ENCODE measurements around the gene RAB31.

Gene RAB31

DNA sequence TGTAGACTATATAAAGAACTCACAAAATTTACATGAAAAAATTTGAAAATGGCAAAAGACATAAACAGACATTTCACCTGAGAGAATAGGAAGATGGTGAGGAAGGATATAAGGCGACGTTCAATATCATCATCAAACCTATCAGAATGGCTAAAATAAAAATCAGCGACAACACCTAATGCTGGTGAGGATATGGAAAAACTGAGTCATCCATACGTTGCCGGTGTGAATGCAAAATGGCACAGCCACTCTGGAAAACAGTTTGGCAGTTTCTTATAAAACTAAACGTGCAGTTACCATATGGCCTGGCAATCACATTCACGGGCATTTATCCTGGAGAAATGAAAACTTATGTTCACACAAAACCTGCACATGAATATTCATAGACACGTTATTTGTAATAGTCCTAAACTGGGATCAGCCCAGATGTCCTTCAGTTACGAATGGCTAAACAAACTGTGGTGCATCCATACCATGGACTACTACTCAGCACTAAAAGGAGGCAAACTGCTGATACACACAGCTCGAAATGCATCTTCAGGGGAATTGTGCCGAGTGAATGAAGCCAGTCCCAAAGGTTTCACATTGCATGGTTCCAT is 114.6 kb downstream of the RAB31 start:
- DNase-seq (ENCODE audit: low spot score): no peak

GRCh38 chr18:9823805-9824473 is 115.8 kb downstream of the RAB31 start:
- DNase-seq (ENCODE audit: low spot score): no peak

- DNase-seq (ENCODE audit: low spot score): no peak
Measured at GRCh38 chr18:9824474-9824832, 116.4 kb downstream of the RAB31 start.

DNA sequence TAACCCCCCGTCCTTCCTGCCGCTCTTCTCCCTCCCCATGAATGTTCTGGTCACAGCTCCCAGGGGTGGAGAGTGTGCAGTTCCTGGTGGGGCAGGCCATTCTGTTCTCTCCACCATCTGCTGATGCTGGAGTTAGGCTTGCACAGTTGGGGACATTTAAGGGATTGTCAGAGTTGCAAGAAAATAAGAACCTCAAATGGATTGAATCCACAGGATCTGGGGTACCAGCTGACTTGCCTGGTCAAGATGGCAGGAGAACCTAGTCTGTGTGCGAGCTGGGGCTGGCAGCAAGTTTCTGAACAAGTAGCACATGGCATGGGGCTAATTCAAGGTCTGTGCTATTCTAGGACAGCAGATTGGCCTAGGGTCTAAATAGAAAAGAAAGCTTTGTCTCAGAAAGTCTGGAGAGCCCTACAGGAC is 116.9 kb downstream of the RAB31 start:
- no peak for DNase-seq (ENCODE audit: low spot score)

- DNase-seq (ENCODE audit: low spot score): peak; percentile 68
Measured at GRCh38 chr18:9825571-9826073, 117.5 kb downstream of the RAB31 start.

GRCh38 chr18:9826685-9827084 is 118.6 kb downstream of the RAB31 start:
- no peak for DNase-seq (ENCODE audit: low spot score)

DNA sequence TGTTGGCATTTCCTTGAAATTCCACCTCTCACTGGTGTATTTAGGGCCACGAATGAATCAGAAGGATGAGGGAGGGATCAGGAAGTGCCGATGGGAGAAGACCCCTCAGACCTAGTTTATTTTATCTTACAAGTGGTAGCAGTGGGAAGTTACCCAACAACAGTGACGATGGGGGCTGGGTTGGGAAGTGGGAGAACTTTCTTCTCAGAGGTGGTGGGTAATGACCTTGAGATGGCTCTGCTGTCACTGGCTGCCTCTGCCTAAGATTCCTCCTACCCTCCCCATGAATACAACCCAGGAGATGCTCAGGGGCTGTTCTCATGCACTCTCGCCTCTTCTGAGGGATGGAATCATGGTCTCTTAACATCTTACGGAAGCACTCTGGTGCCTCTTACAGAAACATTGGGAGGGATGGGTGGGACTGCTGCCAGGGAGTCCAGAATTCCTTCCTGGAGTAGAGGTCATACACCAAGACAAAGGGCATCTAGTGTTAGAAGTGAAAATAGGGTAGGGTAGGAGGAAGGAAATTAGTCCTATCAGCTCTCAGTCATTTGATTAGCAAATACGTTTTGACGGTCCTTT is 119.2 kb downstream of the RAB31 start:
- no peak for DNase-seq (ENCODE audit: low spot score)

GRCh38 chr18:9827793-9828505 is 119.8 kb downstream of the RAB31 start:
- peak; percentile 79 for DNase-seq (ENCODE audit: low spot score)

DNA sequence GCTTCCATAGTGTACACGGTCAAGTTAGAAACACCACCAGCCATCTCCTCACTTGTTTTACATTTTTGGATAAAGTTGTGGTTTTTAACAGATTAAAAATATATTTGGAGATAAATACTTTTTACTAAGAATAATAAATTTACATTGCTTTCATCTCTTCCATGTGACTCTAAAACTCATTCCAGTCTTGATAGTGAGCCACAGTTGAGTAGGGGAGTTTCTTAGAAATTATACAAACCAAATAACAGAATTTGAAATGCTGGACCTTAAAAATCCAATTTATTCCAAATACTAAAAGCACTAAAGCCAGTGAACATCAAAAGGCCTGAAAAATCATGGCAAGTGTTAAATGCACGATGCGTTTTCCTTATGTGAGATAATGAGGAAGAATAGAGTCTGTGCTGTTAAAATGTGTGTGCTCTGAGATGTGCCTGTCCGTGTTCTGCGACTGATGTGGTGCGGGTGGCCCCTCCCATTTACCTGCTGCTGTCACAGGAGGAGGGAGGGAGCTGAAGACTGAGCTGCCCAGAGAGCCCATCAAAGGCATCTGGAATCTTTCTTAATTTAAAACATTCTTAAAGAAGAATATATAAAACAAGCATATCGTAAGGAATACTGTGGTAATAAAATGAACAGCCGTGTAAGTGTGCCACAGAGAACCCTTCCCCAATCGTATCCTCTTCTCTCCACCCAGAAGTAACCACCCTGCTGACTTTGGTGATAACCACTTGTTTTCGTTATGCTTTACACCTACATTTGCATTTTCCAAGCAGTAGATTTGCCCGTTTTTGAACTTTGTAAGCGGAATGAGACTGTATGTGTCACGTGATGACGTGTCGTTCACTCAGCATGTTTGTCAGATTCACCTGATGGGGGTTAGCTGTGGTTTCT is 120.7 kb downstream of the RAB31 start:
- DNase-seq (ENCODE audit: low spot score): no peak

DNA sequence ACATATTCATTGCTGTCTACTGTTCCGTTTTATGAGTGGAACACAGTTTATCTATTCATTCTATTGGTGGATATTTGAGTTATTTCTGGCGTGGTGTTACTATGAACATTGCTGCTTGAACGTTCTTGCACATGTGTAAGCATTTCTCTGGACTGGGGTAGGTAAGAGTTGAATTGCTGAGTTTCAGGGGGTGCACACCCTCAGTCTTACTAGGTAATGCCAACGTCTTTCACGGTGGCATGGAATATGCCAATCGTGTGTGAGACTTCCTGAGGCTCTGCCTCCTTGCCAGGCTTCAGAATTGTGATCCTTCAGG is 121.3 kb downstream of the RAB31 start:
- no peak for DNase-seq (ENCODE audit: low spot score)

- DNase-seq (ENCODE audit: low spot score): no peak
Measured at GRCh38 chr18:9831036-9831722, 123.1 kb downstream of the RAB31 start.

GRCh38 chr18:9831723-9832199 is 123.7 kb downstream of the RAB31 start:
- no peak for DNase-seq (ENCODE audit: low spot score)

DNA sequence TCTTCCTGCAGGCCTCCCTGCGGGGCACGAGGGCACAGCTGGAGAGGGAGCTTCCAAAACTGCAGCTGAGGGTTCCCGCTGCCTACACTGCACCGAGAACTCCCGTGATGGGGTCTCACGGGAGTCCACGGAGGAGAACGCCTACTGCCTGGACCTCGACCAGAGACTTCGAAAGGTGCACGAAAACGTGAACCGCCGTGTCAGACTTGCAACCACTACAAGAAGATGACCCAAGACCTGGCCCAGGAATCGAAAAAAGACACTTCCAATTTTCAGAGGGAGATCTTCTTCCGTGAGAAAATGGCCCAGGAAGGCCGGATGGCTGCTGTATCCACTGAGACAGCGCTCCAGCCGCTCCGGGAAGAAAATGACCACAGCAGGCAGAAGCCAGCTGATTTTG is 124.8 kb downstream of the RAB31 start:
- DNase-seq (ENCODE audit: low spot score): no peak

- no peak for DNase-seq (ENCODE audit: low spot score)
Measured at GRCh38 chr18:9834551-9834950, 126.5 kb downstream of the RAB31 start.

GRCh38 chr18:9835113-9835755 is 127.1 kb downstream of the RAB31 start:
- no peak for DNase-seq (ENCODE audit: low spot score)

DNA sequence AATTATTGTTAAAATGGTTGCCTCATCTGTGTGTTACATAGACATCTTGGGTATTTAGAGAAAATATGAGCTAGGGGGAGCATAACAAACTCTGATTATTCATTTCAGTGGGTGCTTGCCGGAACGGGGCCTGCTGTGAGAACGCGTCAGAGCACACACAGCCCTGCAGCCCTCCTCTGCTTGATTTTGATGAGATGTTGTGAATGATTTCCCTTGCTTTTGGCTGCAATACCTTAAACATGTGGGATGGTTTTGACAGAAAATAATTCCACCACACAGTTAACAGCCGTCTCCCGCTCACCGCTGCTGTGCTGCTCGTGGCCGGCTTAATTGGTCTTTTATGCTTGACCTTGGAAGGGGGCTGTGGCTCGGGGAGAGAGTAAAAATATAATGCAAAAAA is 127.7 kb downstream of the RAB31 start:
- no peak for DNase-seq (ENCODE audit: low spot score)

DNA sequence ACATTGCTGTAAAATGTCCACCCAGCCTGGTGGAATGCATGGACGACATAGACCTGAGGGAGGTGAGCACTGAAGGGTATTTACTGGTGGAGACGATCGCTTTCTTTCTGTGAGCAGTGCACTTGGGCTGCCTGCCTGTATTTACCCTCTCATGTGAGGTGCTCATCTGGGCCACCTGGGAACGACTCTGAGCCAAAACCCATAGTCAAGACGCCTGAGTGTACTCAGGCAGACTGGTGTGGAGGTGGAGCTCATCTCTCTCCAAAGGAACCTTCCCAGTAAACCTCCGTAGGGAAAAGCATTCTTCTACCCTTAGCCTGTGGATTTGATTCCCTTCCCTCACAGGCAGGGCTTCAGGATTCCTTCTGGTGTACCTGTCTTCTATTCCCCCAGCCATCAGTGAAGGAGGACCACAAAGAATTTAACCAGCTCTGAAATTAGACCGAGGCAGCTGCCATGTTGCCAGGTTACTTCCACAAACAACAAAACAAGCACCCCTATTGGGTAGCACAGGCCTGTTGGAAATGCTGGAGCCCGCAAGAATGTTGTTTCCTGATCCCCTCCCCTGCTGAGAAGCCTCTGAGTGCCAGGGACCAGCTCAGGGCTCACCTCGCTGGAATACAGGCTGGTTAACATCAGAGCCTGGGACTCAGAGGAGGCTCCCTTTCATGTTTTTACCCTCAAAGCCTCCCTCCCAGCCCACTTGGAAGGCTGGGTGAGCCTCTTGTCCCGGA is 130.2 kb downstream of the RAB31 start:
- DNase-seq (ENCODE audit: low spot score): peak; percentile 60

DNA sequence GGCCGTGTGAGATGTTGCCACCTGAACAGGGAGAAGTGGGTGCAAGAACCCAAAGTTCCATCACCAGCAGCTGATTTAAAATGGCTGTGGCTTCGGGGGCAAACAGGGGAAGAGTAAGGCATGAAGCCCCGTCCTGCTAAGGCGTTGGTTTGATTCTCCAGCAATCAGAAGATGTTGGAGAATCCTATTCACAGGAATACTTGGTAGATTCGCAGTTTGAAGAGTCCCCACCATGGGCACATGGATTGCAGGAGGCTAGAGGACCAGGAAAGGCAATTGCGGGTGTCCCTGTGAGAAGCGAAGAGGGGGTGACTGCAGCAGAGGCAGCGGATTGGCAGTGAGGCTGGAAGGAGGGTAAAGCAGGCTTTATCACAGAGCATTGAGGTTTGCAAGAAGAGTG is 131.1 kb downstream of the RAB31 start:
- DNase-seq (ENCODE audit: low spot score): no peak

- no peak for DNase-seq (ENCODE audit: low spot score)
Measured at GRCh38 chr18:9839853-9840252, 131.8 kb downstream of the RAB31 start.

- DNase-seq (ENCODE audit: low spot score): no peak
Measured at GRCh38 chr18:9841752-9842151, 133.7 kb downstream of the RAB31 start.
